Measurements from ENCODE around the gene STAMBPL1.

- no peak for TF ChIP-seq CTCF (IDR thresholded peaks at IDR 0.05; ENCODE audit: low read depth, low read length, poor library complexity, severe bottlenecking)
- TF ChIP-seq EZH2phosphoT487 (IDR thresholded peaks at IDR 0.05; ENCODE audit: borderline replicate concordance, low read length), result no peak
Measured at GRCh38 chr10:88953662-88954061, 73.6 kb downstream of the STAMBPL1 start.
